ENCODE results near the gene ZGRF1.
A peak's percentile ranks its signal among the peaks of the same experiment; 100 is the strongest.
"Not testable (repeated sequence)": the region's sequence is repeated elsewhere in the genome, so short reads cannot be mapped to it uniquely, and the experiment has no call there.

The ZGRF1 gene

GRCh38 chr4:112516066-112516470 is 120.6 kb downstream of the ZGRF1 start, which contains the start of gene NEUROG2:
Gene NEUROG2 (minus strand): TSS chr4:112516180. CDS start chr4:112515475, 705 bp downstream.
- ATAC-seq (no peak), DNase-seq (no peak)
- peak within 1 kb of the TSS; percentile 22 to 83 for H3K27ac Mint-ChIP-seq
- H3K4me3 Mint-ChIP-seq = peak within 1 kb of the TSS; percentile 97 to 98
- H3K4me1 Mint-ChIP-seq = peaks cover 70% of the 10 kb centered on the region
- no peaks in the 10 kb centered on the region for H3K9me3 Mint-ChIP-seq
- peaks cover 97% of the 10 kb centered on the region for H3K27me3 Mint-ChIP-seq

- H3K27ac Mint-ChIP-seq = peak overlapping the region; percentile 22 to 72
- peak overlapping the region; percentile 97 to 98 for H3K4me3 Mint-ChIP-seq
- no peaks in the 10 kb centered on the region for H3K9me3 Mint-ChIP-seq
- ATAC-seq (peak; percentile 78), DNase-seq (peak; percentile 62)
- peaks cover 70% of the 10 kb centered on the region for H3K4me1 Mint-ChIP-seq
- H3K27me3 Mint-ChIP-seq = peaks cover 97% of the 10 kb centered on the region
Measured at GRCh38 chr4:112515198-112516065, 121.3 kb downstream of the ZGRF1 start.

- DNase-seq (peak in 1 of 2 donors; percentile 17), ATAC-seq (peak; percentile 33)
- Mint-ChIP-seq H3K27me3 (peaks cover 97% of the 10 kb centered on the region), H3K4me3 (peak overlapping the region; percentile 97 to 98), H3K4me1 (peaks cover 68% of the 10 kb centered on the region), H3K9me3 (no peaks in the 10 kb centered on the region), H3K27ac (no peak overlapping the region)
Measured at GRCh38 chr4:112514647-112515197, 122.0 kb downstream of the ZGRF1 start.

- ATAC-seq (peak; percentile 11), DNase-seq (peak in 1 of 2 donors; percentile 18)
- Mint-ChIP-seq H3K9me3 (no peaks in the 10 kb centered on the region), H3K4me1 (peaks cover 72% of the 10 kb centered on the region), H3K27me3 (peaks cover 97% of the 10 kb centered on the region), H3K4me3 (peak overlapping the region; percentile 97 to 98), H3K27ac (no peak overlapping the region)
Measured at GRCh38 chr4:112513971-112514646, 122.6 kb downstream of the ZGRF1 start.

GRCh38 chr4:112511803-112512118 is 124.9 kb downstream of the ZGRF1 start:
- H3K27ac Mint-ChIP-seq = no peak overlapping the region
- H3K27me3 Mint-ChIP-seq = peaks cover 97% of the 10 kb centered on the region
- no peak overlapping the region for H3K4me3 Mint-ChIP-seq
- peaks cover 63% of the 10 kb centered on the region for H3K4me1 Mint-ChIP-seq
- no peaks in the 10 kb centered on the region for H3K9me3 Mint-ChIP-seq
- DNase-seq = no peak
- no peak for ATAC-seq

GRCh38 chr4:112511093-112511802 is 125.5 kb downstream of the ZGRF1 start:
- ATAC-seq = no peak
- DNase-seq = peak in 1 of 2 donors; percentile 7
- H3K4me1 Mint-ChIP-seq = peaks cover 58% of the 10 kb centered on the region
- H3K9me3 Mint-ChIP-seq = no peaks in the 10 kb centered on the region
- H3K27me3 Mint-ChIP-seq = peaks cover 97% of the 10 kb centered on the region
- H3K27ac Mint-ChIP-seq = no peak overlapping the region
- H3K4me3 Mint-ChIP-seq = peak overlapping the region; percentile 49 to 53

- H3K27ac Mint-ChIP-seq = no peak overlapping the region
- H3K4me3 Mint-ChIP-seq = peak overlapping the region; percentile 56 to 60
- peaks cover 51% of the 10 kb centered on the region for H3K4me1 Mint-ChIP-seq
- DNase-seq (peak in 1 of 2 donors; percentile 5), ATAC-seq (no peak)
- no peaks in the 10 kb centered on the region for H3K9me3 Mint-ChIP-seq
- H3K27me3 Mint-ChIP-seq = peaks cover 97% of the 10 kb centered on the region
Measured at GRCh38 chr4:112510291-112511092, 126.2 kb downstream of the ZGRF1 start.

GRCh38 chr4:112509243-112510141 is 127.2 kb downstream of the ZGRF1 start:
- H3K27me3 Mint-ChIP-seq = peaks cover 90% of the 10 kb centered on the region
- ATAC-seq = no peak
- H3K4me3 Mint-ChIP-seq = peak overlapping the region; percentile 68 to 75
- peak in 1 of 2 donors; percentile 2 for DNase-seq
- peaks cover 42% of the 10 kb centered on the region for H3K4me1 Mint-ChIP-seq
- H3K9me3 Mint-ChIP-seq = no peaks in the 10 kb centered on the region
- no peak overlapping the region for H3K27ac Mint-ChIP-seq

- Mint-ChIP-seq H3K4me1 (peaks cover 33% of the 10 kb centered on the region), H3K4me3 (peak overlapping the region in 1 of 2 donors; percentile 1), H3K27ac (no peak overlapping the region), H3K9me3 (no peaks in the 10 kb centered on the region), H3K27me3 (peaks cover 78% of the 10 kb centered on the region)
- DNase-seq (no peak), ATAC-seq (no peak)
Measured at GRCh38 chr4:112508356-112508755, 128.4 kb downstream of the ZGRF1 start.

GRCh38 chr4:112504807-112505206 is 131.9 kb downstream of the ZGRF1 start:
- H3K4me1 Mint-ChIP-seq = peaks cover 15% of the 10 kb centered on the region
- H3K9me3 Mint-ChIP-seq = no peaks in the 10 kb centered on the region
- no peak for ATAC-seq
- no peak for DNase-seq
- no peak overlapping the region for H3K4me3 Mint-ChIP-seq
- no peak overlapping the region for H3K27ac Mint-ChIP-seq
- peaks cover 66% of the 10 kb centered on the region for H3K27me3 Mint-ChIP-seq

- H3K27ac Mint-ChIP-seq = no peak overlapping the region
- no peaks in the 10 kb centered on the region for H3K9me3 Mint-ChIP-seq
- H3K4me1 Mint-ChIP-seq = no peaks in the 10 kb centered on the region
- no peak for ATAC-seq
- peaks cover 46% of the 10 kb centered on the region for H3K27me3 Mint-ChIP-seq
- DNase-seq = no peak
- no peak overlapping the region for H3K4me3 Mint-ChIP-seq
Measured at GRCh38 chr4:112502871-112503270, 133.8 kb downstream of the ZGRF1 start.

- H3K27me3 Mint-ChIP-seq = peaks cover 19% of the 10 kb centered on the region
- H3K4me3 Mint-ChIP-seq = no peak overlapping the region
- DNase-seq (no peak), ATAC-seq (no peak)
- no peaks in the 10 kb centered on the region for H3K4me1 Mint-ChIP-seq
- peaks cover 21 to 31% of the 10 kb centered on the region in 2 donors for H3K9me3 Mint-ChIP-seq
- no peak overlapping the region for H3K27ac Mint-ChIP-seq
Measured at GRCh38 chr4:112492321-112492720, 144.4 kb downstream of the ZGRF1 start.

GRCh38 chr4:112490808-112491207 is 145.9 kb downstream of the ZGRF1 start:
- not testable (repeated sequence) for H3K4me3 Mint-ChIP-seq, H3K4me1 Mint-ChIP-seq, ATAC-seq, H3K27ac Mint-ChIP-seq, DNase-seq
- Mint-ChIP-seq H3K27me3 (peaks cover 24% of the 10 kb centered on the region), H3K9me3 (peaks cover 21 to 31% of the 10 kb centered on the region in 2 donors)
